ENCODE measurements around the gene SLC9A9.

DNA sequence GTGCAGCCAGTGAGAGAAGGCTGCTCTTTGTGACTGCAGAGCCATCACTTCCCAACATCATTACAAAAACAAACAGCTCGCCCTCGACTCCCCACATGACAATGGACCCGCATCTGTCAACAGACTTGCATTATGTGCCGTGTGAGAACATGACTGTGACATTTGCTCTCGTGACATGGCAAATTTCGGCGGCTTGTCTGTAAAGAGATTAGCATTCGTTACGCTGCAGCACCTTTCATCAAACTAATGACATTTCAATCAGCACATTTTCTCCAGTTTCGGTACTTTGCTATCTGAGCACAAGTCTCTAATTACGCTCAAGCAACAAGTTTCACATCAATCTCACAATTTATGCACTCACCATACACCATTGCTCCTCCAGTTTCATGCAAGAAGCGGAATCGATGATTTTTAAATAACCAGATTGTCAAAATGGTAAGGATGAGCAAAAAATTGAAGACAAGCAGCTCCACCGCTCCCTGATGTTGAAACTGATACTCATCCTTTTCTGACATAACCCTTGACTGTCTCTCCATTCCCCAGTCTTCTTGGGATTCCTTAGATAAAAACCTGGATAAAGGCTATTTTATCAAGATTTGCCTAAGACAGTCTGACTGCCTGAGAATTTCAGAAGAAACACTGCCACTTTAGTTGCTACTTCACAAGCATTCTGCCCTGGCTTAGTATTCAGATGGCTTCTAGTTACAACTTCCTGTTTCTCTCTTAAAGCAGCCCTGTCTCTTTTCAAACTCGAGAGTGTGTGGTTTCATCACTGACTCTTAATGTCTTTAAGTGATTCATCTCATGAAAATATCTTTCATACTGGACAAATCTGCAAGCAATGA lies at the start of gene SLC9A9:
- TF ChIP-seq, protein P1, sequence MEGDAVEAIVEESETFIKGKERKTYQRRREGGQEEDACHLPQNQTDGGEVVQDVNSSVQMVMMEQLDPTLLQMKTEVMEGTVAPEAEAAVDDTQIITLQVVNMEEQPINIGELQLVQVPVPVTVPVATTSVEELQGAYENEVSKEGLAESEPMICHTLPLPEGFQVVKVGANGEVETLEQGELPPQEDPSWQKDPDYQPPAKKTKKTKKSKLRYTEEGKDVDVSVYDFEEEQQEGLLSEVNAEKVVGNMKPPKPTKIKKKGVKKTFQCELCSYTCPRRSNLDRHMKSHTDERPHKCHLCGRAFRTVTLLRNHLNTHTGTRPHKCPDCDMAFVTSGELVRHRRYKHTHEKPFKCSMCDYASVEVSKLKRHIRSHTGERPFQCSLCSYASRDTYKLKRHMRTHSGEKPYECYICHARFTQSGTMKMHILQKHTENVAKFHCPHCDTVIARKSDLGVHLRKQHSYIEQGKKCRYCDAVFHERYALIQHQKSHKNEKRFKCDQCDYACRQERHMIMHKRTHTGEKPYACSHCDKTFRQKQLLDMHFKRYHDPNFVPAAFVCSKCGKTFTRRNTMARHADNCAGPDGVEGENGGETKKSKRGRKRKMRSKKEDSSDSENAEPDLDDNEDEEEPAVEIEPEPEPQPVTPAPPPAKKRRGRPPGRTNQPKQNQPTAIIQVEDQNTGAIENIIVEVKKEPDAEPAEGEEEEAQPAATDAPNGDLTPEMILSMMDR (conservative IDR thresholded peaks at IDR 0.05 in 1 of 2, IDR thresholded peaks at IDR 0.05 in 1 of 2; ENCODE audit: low read depth in 1 of 2, low read length in 2 of 2) = no peak
- TF ChIP-seq EZH2 (IDR thresholded peaks at IDR 0.05; ENCODE audit: low read length, missing control alignments) = no peak

Data from fibroblast of lung (primary cell).